HepG2 (cell line): ENCODE measurements around the gene SYCE1. TPM values are rescaled to one million over a fixed set of nuclear protein-coding genes. Genes with fewer than 3 reads are reported as not detected.

Source experiments
- ATAC-seq: fragments of 200-7000 bp; cut with Tn5 transposase; 3 replicates; pipeline ENCODE4 v1.9.1; 2020; ENCODE audit warnings: mild to moderate bottlenecking, moderate library complexity
- BruUV-seq: library from RNA; stranded (reverse); fragments of 400-500 nt; replicated peaks from 2 replicates; lab custom pipeline; 2021; lab: Mats Ljungman, UMichigan
- CTCF ChIA-PET: fragments of 300-600 bp; formaldehyde crosslinking; extraction: SDS; loops from one replicate; lab custom pipeline; 2021; ENCODE audit warnings: low total read pairs, inconsistent platforms, low intra/inter-chr PET ratio; lab: Yijun Ruan, JAX
- POLR2A ChIA-PET: fragments of 350-600 bp; sonication (Branson Sonifier 250); formaldehyde crosslinking; loops from one replicate; lab custom pipeline; 2020; ENCODE audit warnings: antibody characterized with exemption, inconsistent platforms; lab: Yijun Ruan, JAX
- DNase-seq: peaks from one replicate; pipeline ENCODE4 v3.0.0-alpha.2; 2015; ENCODE audit warnings: low spot score
- FAIRE-seq: peaks from 3 replicates; lab custom pipeline; 2011; peaks lifted over from hg19 to GRCh38; lab: Jason Lieb, UNC
- H2AFZ ChIP-seq: one replicate; pipeline ENCODE4 v1.6.1; 2011; ENCODE audit warnings: low read length, inconsistent platforms
- H3K27ac ChIP-seq: fragments of 300-600 bp; 3 replicates; pipeline ENCODE4 v1.8.0; 2011; ENCODE audit warnings: mixed run types, mild to moderate bottlenecking, mixed read lengths, low read length, inconsistent platforms; ENCODE audit not compliant: insufficient read depth; ENCODE audit errors: extremely low read length
- H3K27me3 ChIP-seq, 2 experiments: fragments of 200-600 bp in 1 of 2; 2 replicates in 1 of 2; 3 replicates in 1 of 2; pipeline versions ENCODE4 v1.6.0 to v1.8.0; 2011; ENCODE audit warnings: low read length in 2 of 2, mild to moderate bottlenecking in 2 of 2, moderate library complexity in 2 of 2, inconsistent platforms in 1 of 2; ENCODE audit not compliant: insufficient read depth in 2 of 2, control insufficient read depth in 1 of 2
- H3K36me3 ChIP-seq, 2 experiments: fragments of 200-600 bp in 1 of 2; replicated peaks in 1 of 2; 2 replicates in 1 of 2; 3 replicates in 1 of 2; pipeline versions ENCODE4 v1.5.1 to v1.8.0; 2011; ENCODE audit warnings: low read length in 2 of 2, inconsistent platforms in 1 of 2; ENCODE audit not compliant: insufficient read depth in 2 of 2, control insufficient read depth in 1 of 2
- H3K4me1 ChIP-seq: 2 replicates; pipeline ENCODE4 v1.5.1; 2012; ENCODE audit warnings: low read length, inconsistent platforms; ENCODE audit not compliant: insufficient read depth
- H3K4me2 ChIP-seq: 2 replicates; pipeline ENCODE4 v1.6.0; 2011; ENCODE audit warnings: low read depth, low read length, inconsistent platforms
- H3K4me3 ChIP-seq, 3 experiments: fragments of 200-600 bp in 1 of 3; sonication (generic), shearing (Covaris generic) in 1 of 3; replicated peaks in 1 of 3; 2 replicates each; pipeline ENCODE4 v1.5.1; 2011 to 2016; ENCODE audit warnings: low read length in 3 of 3, inconsistent platforms in 2 of 3, low read depth in 2 of 3, mild to moderate bottlenecking in 2 of 3, control low read depth in 1 of 3, mixed read lengths in 1 of 3; ENCODE audit not compliant: insufficient read depth in 1 of 3
- H3K79me2 ChIP-seq: one replicate; pipeline ENCODE4 v1.6.1; 2011; ENCODE audit warnings: low read length, inconsistent platforms; ENCODE audit not compliant: insufficient read depth
- H3K9ac ChIP-seq: 2 replicates; pipeline ENCODE4 v1.6.0; 2011; ENCODE audit warnings: mild to moderate bottlenecking, low read depth, low read length, inconsistent platforms; ENCODE audit not compliant: insufficient read depth
- H3K9me3 ChIP-seq: 2 replicates; pipeline ENCODE4 v1.5.1; 2012; ENCODE audit warnings: mild to moderate bottlenecking, low read length
- H4K20me1 ChIP-seq: 2 replicates; pipeline ENCODE4 v1.6.0; 2011; ENCODE audit warnings: inconsistent platforms, mild to moderate bottlenecking, low read length, moderate library complexity; ENCODE audit not compliant: insufficient read depth
- NR2F6 ChIP-seq, 2 experiments: IDR thresholded peaks; 2 replicates each; pipeline ENCODE4 v1.6.1; 2016; ENCODE audit warnings: antibody characterized with exemption in 1 of 2, mild to moderate bottlenecking in 1 of 2
- PHF5A ChIP-seq: IDR thresholded peaks from one replicate; pipeline ENCODE4 v1.6.1; 2018; ENCODE audit warnings: low read depth, missing genetic modification reagents; ENCODE audit not compliant: unreplicated experiment
- SKI ChIP-seq: fragments of 450-650 bp; IDR thresholded peaks from one replicate; pipeline ENCODE4 v1.6.1; 2018; ENCODE audit warnings: mild to moderate bottlenecking; ENCODE audit not compliant: partially characterized antibody
- TCF12 ChIP-seq, 2 experiments: fragments of 450-650 bp in 1 of 2; sonication (generic) in 1 of 2; formaldehyde crosslinking in 1 of 2; IDR thresholded peaks; 2 replicates each; pipeline versions ENCODE4 v1.6.1 to v1.8.0; 2017 to 2022; ENCODE audit warnings: antibody characterized with exemption in 1 of 2, mild to moderate bottlenecking in 1 of 2, missing genetic modification reagents in 1 of 2, moderate library complexity in 1 of 2
- TMF1 ChIP-seq: sonication (generic); formaldehyde crosslinking; IDR thresholded peaks from 2 replicates; pipeline ENCODE4 v1.8.1; 2022; ENCODE audit warnings: low read depth, missing genetic modification reagents
- ZFP36L2 ChIP-seq: sonication (generic); formaldehyde crosslinking; IDR thresholded peaks from 2 replicates; pipeline ENCODE4 v1.4.0; 2020; ENCODE audit warnings: missing genetic modification reagents
- ZNF232 ChIP-seq: sonication (generic); formaldehyde crosslinking; IDR thresholded peaks from 2 replicates; pipeline ENCODE4 v1.4.0; 2020; ENCODE audit warnings: missing genetic modification reagents, borderline replicate concordance
- ZNF543 ChIP-seq: sonication (generic); formaldehyde crosslinking; IDR thresholded peaks from 2 replicates; pipeline ENCODE4 v1.4.0; 2020; ENCODE audit warnings: mild to moderate bottlenecking, missing genetic modification reagents
- ZNF550 ChIP-seq: sonication (generic); formaldehyde crosslinking; IDR thresholded peaks from 2 replicates; pipeline ENCODE4 v1.4.0; 2020; ENCODE audit warnings: mild to moderate bottlenecking, missing genetic modification reagents, borderline replicate concordance
- ZNF557 ChIP-seq: sonication (generic); formaldehyde crosslinking; IDR thresholded peaks from 2 replicates; pipeline ENCODE4 v1.4.0; 2020; ENCODE audit warnings: missing genetic modification reagents
- ZNF567 ChIP-seq: sonication (generic); formaldehyde crosslinking; IDR thresholded peaks from 2 replicates; pipeline ENCODE4 v1.8.1; 2023; ENCODE audit warnings: mild to moderate bottlenecking, missing genetic modification reagents, borderline replicate concordance
- ZNF616 ChIP-seq: sonication (generic); formaldehyde crosslinking; IDR thresholded peaks from 2 replicates; pipeline ENCODE4 v1.5.0; 2020; ENCODE audit warnings: low read depth, mild to moderate bottlenecking, missing genetic modification reagents
- ZNF747 ChIP-seq: sonication (generic); formaldehyde crosslinking; IDR thresholded peaks from 2 replicates; pipeline ENCODE4 v1.8.1; 2023; ENCODE audit warnings: missing genetic modification reagents, mild to moderate bottlenecking, borderline replicate concordance
- whole genome bisulfite sequencing: methylation state at CpG from one replicate; pipeline ENCODE4 v1.1.6; 2017; ENCODE audit warnings: low lambda C conversion rate; 5-methylcytosine and 5-hydroxymethylcytosine counted together
- in situ Hi-C: cut with HindIII; loops from 2 replicates; pipeline ENCODE4 v1.10.0; 2017; ENCODE audit warnings: low pct_unique_long_range_greater_than_20kb; ENCODE audit not compliant: extremely low pct_ligation_motif_present
- intact Hi-C: fragments of 100-400 bp; cut with micrococcal nuclease; formaldehyde crosslinking; loops from one replicate; pipeline ENCODE4 v1.10.0; 2022; ENCODE audit not compliant: unreplicated experiment
- polyA plus RNA-seq, 8 experiments: library from polyadenylated mRNA; depleted of rRNA in 3 of 8; stranded (reverse) in 7 of 8; unstranded in 1 of 8; fragments of >200 nt; fragmentation: Illumina TruSeq in 4 of 8; extraction: Trizol in 4 of 8; gene quantifications; 2 replicates each; pipeline versions ENCODE4 v1.2.1 to v1.2.3, GENCODE V29; 2011 to 2016; ENCODE audit warnings: low read depth in 4 of 8, missing spikeins in 1 of 8, mixed read lengths in 1 of 8; ENCODE audit not compliant: insufficient read depth in 1 of 8
- total RNA-seq, 5 experiments: library from RNA; depleted of rRNA; stranded (reverse); fragments of >200 nt; fragmentation: Illumina TruSeq; extraction: Trizol; gene quantifications; 2 replicates each; pipeline ENCODE4 v1.2.3, GENCODE V29; 2016; ENCODE audit warnings: low read depth in 1 of 5
- TF ChIP-seq, protein P1 (sequence below): IDR thresholded peaks from 2 replicates; pipeline ENCODE4 v1.6.1; 2016; ENCODE audit warnings: low read depth, borderline replicate concordance
- TF ChIP-seq, protein P2 (sequence below): sonication (generic); formaldehyde crosslinking; IDR thresholded peaks from 2 replicates; pipeline ENCODE4 v1.8.0; 2022; ENCODE audit warnings: missing genetic modification reagents, mild to moderate bottlenecking, inconsistent platforms, borderline replicate concordance
- TF ChIP-seq, protein P3 (sequence below): sonication (generic); formaldehyde crosslinking; IDR thresholded peaks from one replicate; pipeline ENCODE4 v1.5.1; 2020; ENCODE audit warnings: mild to moderate bottlenecking, missing genetic modification reagents; ENCODE audit errors: not compliant biosample characterization

The SYCE1 gene
- total and polyA plus RNA-seq, 2 of the 13 experiments (the other 11 are each of a cell fraction or from before 2014, with no cell fraction given) = not detected

DNA sequence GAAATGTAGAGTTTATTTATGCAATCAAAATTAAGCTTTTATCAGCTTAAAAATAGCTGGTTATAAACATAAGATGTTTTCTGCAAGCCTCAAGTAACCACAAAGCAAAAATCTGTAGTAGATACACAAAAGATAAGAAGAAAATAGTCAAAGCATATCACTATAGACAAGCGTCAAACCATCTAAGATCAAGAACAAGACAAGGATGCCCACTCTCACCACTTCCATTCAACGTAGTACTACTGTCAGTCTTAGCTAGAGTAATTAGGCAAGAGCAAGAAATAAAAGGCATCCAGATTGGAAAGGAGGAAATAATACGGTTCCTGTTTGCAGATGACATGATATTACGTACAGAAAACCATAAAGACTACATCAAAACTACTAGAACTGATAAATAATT is 55.7 kb downstream of the SYCE1 start:
- no peaks in the 10 kb centered on the region for H3K4me1 ChIP-seq
- no peaks in the 10 kb centered on the region for H3K36me3 ChIP-seq
- H3K27me3 ChIP-seq = peaks cover 0 to 26% of the 10 kb centered on the region in 2 experiments; a peak in 3 of 5 replicates
- H3K27ac ChIP-seq = no peak overlapping the region
- no peaks in the 10 kb centered on the region for H3K9me3 ChIP-seq
- ChIA-PET POLR2A (no interaction called here), CTCF (no interaction called here)
- H3K4me2 ChIP-seq = no peak overlapping the region
- in situ Hi-C loops (no loop called here), intact Hi-C loops (no loop called here)
- FAIRE-seq = no peak
- no peak overlapping the region for H3K9ac ChIP-seq
- no peak for ATAC-seq
- no peaks in the 10 kb centered on the region for H4K20me1 ChIP-seq
- no peaks in the 10 kb centered on the region for H3K79me2 ChIP-seq
- no peak overlapping the region for H3K4me3 ChIP-seq
- H2AFZ ChIP-seq = no peak overlapping the region
- WGBS = 13% methylated on average over 4 of the region's 4 CpGs
- DNase-seq = no peak
- no TSS peak for BruUV-seq
- TF ChIP-seq ZNF550 (no peak), ZNF616 (CRISPR knock-in tag) (no peak), ZNF557 (CRISPR knock-in tag) (no peak), ZNF543 (CRISPR knock-in tag) (no peak), SKI (no peak), PHF5A (CRISPR knock-in tag) (no peak), ZFP36L2 (no peak), NR2F6 (IDR thresholded peaks at IDR 0.05) (no peak), NR2F6 (CRISPR knock-in tag; IDR thresholded peaks at IDR 0.05) (no peak), ZNF232 (no peak), TCF12 (IDR thresholded peaks at IDR 0.05) (no peak), TCF12 (CRISPR knock-in tag; IDR thresholded peaks at IDR 0.05) (no peak), ZNF747 (no peak), TMF1 (CRISPR knock-in tag) (no peak), ZNF567 (CRISPR knock-in tag) (no peak)
- TF ChIP-seq, protein P1, sequence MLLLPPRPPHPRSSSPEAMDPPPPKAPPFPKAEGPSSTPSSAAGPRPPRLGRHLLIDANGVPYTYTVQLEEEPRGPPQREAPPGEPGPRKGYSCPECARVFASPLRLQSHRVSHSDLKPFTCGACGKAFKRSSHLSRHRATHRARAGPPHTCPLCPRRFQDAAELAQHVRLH (CRISPR knock-in tag) = no peak
- TF ChIP-seq, protein P2, sequence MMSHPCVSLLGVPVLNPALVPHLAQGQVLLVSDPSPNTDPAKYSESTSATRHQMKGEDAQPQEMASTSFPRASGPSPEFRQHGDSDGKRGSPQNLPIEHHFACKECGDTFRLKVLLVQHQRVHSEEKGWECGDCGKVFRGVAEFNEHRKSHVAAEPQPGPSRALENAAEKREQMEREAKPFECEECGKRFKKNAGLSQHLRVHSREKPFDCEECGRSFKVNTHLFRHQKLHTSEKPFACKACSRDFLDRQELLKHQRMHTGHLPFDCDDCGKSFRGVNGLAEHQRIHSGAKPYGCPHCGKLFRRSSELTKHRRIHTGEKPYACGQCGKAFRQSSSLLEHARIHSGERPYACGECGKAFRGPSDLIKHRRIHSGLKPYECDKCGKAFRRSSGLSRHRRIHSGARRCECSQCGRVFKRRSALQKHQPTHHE (CRISPR knock-in tag) = no peak
- TF ChIP-seq, protein P3, sequence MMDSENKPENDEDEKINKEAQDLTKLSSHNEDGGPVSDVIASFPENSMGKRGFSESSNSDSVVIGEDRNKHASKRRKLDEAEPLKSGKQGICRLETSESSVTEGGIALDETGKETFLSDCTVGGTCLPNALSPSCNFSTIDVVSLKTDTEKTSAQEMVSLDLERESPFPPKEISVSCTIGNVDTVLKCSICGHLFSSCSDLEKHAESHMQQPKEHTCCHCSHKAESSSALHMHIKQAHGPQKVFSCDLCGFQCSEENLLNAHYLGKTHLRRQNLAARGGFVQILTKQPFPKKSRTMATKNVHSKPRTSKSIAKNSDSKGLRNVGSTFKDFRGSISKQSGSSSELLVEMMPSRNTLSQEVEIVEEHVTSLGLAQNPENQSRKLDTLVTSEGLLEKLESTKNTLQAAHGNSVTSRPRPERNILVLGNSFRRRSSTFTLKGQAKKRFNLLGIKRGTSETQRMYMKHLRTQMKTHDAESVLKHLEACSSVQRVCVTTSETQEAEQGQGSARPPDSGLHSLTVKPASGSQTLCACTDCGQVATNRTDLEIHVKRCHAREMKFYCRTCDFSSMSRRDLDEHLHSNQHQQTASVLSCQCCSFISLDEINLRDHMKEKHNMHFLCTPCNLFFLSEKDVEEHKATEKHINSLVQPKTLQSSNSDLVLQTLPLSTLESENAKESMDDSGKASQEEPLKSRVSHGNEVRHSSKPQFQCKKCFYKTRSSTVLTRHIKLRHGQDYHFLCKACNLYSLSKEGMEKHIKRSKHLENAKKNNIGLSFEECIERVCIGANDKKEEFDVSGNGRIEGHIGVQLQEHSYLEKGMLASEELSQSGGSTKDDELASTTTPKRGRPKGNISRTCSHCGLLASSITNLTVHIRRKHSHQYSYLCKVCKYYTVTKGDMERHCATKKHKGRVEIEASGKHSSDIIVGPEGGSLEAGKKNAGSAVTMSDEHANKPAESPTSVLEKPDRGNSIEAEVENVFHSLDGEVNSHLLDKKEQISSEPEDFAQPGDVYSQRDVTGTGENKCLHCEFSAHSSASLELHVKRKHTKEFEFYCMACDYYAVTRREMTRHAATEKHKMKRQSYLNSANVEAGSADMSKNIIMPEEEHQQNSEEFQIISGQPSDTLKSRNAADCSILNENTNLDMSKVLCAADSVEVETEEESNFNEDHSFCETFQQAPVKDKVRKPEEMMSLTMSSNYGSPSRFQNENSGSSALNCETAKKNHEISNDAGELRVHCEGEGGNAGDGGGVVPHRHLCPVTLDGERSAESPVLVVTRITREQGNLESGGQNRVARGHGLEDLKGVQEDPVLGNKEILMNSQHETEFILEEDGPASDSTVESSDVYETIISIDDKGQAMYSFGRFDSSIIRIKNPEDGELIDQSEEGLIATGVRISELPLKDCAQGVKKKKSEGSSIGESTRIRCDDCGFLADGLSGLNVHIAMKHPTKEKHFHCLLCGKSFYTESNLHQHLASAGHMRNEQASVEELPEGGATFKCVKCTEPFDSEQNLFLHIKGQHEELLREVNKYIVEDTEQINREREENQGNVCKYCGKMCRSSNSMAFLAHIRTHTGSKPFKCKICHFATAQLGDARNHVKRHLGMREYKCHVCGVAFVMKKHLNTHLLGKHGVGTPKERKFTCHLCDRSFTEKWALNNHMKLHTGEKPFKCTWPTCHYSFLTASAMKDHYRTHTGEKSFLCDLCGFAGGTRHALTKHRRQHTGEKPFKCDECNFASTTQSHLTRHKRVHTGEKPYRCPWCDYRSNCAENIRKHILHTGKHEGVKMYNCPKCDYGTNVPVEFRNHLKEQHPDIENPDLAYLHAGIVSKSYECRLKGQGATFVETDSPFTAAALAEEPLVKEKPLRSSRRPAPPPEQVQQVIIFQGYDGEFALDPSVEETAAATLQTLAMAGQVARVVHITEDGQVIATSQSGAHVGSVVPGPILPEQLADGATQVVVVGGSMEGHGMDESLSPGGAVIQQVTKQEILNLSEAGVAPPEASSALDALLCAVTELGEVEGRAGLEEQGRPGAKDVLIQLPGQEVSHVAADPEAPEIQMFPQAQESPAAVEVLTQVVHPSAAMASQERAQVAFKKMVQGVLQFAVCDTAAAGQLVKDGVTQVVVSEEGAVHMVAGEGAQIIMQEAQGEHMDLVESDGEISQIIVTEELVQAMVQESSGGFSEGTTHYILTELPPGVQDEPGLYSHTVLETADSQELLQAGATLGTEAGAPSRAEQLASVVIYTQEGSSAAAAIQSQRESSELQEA (CRISPR knock-in tag) = no peak
